ENCODE results near the gene CATSPER3.

CATSPER3 gene

GRCh38 chr5:135010502-135011354, 43.0 kb downstream of the CATSPER3 start:
- peak in 1 of 2 experiments; percentile 19 for DNase-seq
- no peak for TF ChIP-seq POLR2A (IDR thresholded peaks at IDR 0.05; ENCODE audit: low read length)
- TF ChIP-seq GATA1 (IDR thresholded peaks at IDR 0.05; ENCODE audit: low read depth, low read length) = no peak

GRCh38 chr5:135011355-135012032, 43.8 kb downstream of the CATSPER3 start:
- DNase-seq = no peak
- TF ChIP-seq POLR2A (IDR thresholded peaks at IDR 0.05; ENCODE audit: low read length) (no peak), GATA1 (IDR thresholded peaks at IDR 0.05; ENCODE audit: low read depth, low read length) (no peak)

- TF ChIP-seq POLR2A (IDR thresholded peaks at IDR 0.05; ENCODE audit: low read length) (no peak), GATA1 (IDR thresholded peaks at IDR 0.05; ENCODE audit: low read depth, low read length) (no peak)
Measured at GRCh38 chr5:135012033-135012588, 44.4 kb downstream of the CATSPER3 start.

GRCh38 chr5:135012951-135013391, 45.3 kb downstream of the CATSPER3 start:
- no peak for DNase-seq
- TF ChIP-seq POLR2A (IDR thresholded peaks at IDR 0.05; ENCODE audit: low read length) = no peak
- TF ChIP-seq GATA1 (IDR thresholded peaks at IDR 0.05; ENCODE audit: low read depth, low read length) = no peak

More at GRCh38 chr5:135012033-135012588, 44.4 kb downstream of the CATSPER3 start:
- no peak for DNase-seq

GRCh38 chr5:135013445-135013844, 45.7 kb downstream of the CATSPER3 start:
- TF ChIP-seq POLR2A (IDR thresholded peaks at IDR 0.05; ENCODE audit: low read length) (no peak), GATA1 (IDR thresholded peaks at IDR 0.05; ENCODE audit: low read depth, low read length) (no peak)
- DNase-seq = no peak

- TF ChIP-seq GATA1 (IDR thresholded peaks at IDR 0.05; ENCODE audit: low read depth, low read length) (no peak), POLR2A (IDR thresholded peaks at IDR 0.05; ENCODE audit: low read length) (no peak)
- DNase-seq = no peak
Measured at GRCh38 chr5:135013947-135014570, 46.4 kb downstream of the CATSPER3 start.

- TF ChIP-seq GATA1 (IDR thresholded peaks at IDR 0.05; ENCODE audit: low read depth, low read length) = no peak
- no peak for TF ChIP-seq POLR2A (IDR thresholded peaks at IDR 0.05; ENCODE audit: low read length)
- no peak for DNase-seq
Measured at GRCh38 chr5:135015942-135016341, 48.2 kb downstream of the CATSPER3 start.

- no peak for TF ChIP-seq POLR2A (IDR thresholded peaks at IDR 0.05; ENCODE audit: low read length)
- TF ChIP-seq GATA1 (IDR thresholded peaks at IDR 0.05; ENCODE audit: low read depth, low read length) = no peak
- no peak for DNase-seq
Measured at GRCh38 chr5:135016861-135017290, 49.2 kb downstream of the CATSPER3 start.

- DNase-seq = no peak
- TF ChIP-seq POLR2A (IDR thresholded peaks at IDR 0.05; ENCODE audit: low read length) = no peak
- no peak for TF ChIP-seq GATA1 (IDR thresholded peaks at IDR 0.05; ENCODE audit: low read depth, low read length)
Measured at GRCh38 chr5:135018457-135018856, 50.8 kb downstream of the CATSPER3 start.

- peak in 1 of 2 experiments; percentile 21 for DNase-seq
Measured at GRCh38 chr5:135019314-135019713, 51.6 kb downstream of the CATSPER3 start.

GRCh38 chr5:135020111-135020895, 52.6 kb downstream of the CATSPER3 start:
- TF ChIP-seq GATA1 (IDR thresholded peaks at IDR 0.05; ENCODE audit: low read depth, low read length) (no peak), POLR2A (IDR thresholded peaks at IDR 0.05; ENCODE audit: low read length) (no peak)

More at GRCh38 chr5:135019314-135019713, 51.6 kb downstream of the CATSPER3 start:
- no peak for TF ChIP-seq GATA1 (IDR thresholded peaks at IDR 0.05; ENCODE audit: low read depth, low read length)
- TF ChIP-seq POLR2A (IDR thresholded peaks at IDR 0.05; ENCODE audit: low read length) = no peak

GRCh38 chr5:135024956-135025729, 57.4 kb downstream of the CATSPER3 start:
- no peak for DNase-seq
- TF ChIP-seq GATA1 (IDR thresholded peaks at IDR 0.05; ENCODE audit: low read depth, low read length) (no peak), POLR2A (IDR thresholded peaks at IDR 0.05; ENCODE audit: low read length) (no peak)

More at GRCh38 chr5:135020111-135020895, 52.6 kb downstream of the CATSPER3 start:
- DNase-seq = no peak

Measured in erythroblast (primary cell).